HepG2 (cell line): Measurements from ENCODE around the gene NME9. TPM values are rescaled to one million over a fixed set of nuclear protein-coding genes. Genes with fewer than 3 reads are reported as not detected.

Experiments
- FOXA1 ChIP-seq, 2 experiments: fragments of 450-650 bp in 1 of 2; sonication (generic) in 1 of 2; formaldehyde crosslinking in 1 of 2; IDR thresholded peaks; 2 replicates each; pipeline versions ENCODE4 v1.4.0 to v1.6.1; 2016 to 2020; ENCODE audit warnings: missing genetic modification reagents in 1 of 2
- FOXC1 ChIP-seq: sonication (generic); formaldehyde crosslinking; IDR thresholded peaks from 2 replicates; pipeline ENCODE4 v1.8.0; 2022; ENCODE audit warnings: mild to moderate bottlenecking, missing genetic modification reagents, borderline replicate concordance
- HNRNPL ChIP-seq: fragments of 200-400 bp; formaldehyde crosslinking; IDR thresholded peaks from 2 replicates; pipeline ENCODE4 v1.6.1; 2017; ENCODE audit warnings: mild to moderate bottlenecking, low read depth, low read length
- IKZF1 ChIP-seq: fragments of 450-650 bp; IDR thresholded peaks from 2 replicates; pipeline ENCODE4 v1.7.1; 2016
- MTF2 ChIP-seq: sonication (generic); formaldehyde crosslinking; IDR thresholded peaks from 2 replicates; pipeline ENCODE4 v1.5.0; 2020; ENCODE audit warnings: missing genetic modification reagents, borderline replicate concordance
- POLR2AphosphoS2 ChIP-seq: IDR thresholded peaks from 2 replicates; pipeline ENCODE4 v1.6.1; 2011; ENCODE audit warnings: low read depth, low read length, improper control_type of control experiment
- SALL1 ChIP-seq: sonication (generic); formaldehyde crosslinking; IDR thresholded peaks from 2 replicates; pipeline ENCODE4 v1.8.0; 2022; ENCODE audit warnings: mild to moderate bottlenecking, missing genetic modification reagents
- SMAD9 ChIP-seq: sonication (generic); formaldehyde crosslinking; IDR thresholded peaks from 2 replicates; pipeline ENCODE4 v1.5.1; 2020; ENCODE audit warnings: mild to moderate bottlenecking, missing genetic modification reagents
- THAP11 ChIP-seq: IDR thresholded peaks from 2 replicates; pipeline ENCODE4 v1.6.1; 2016; ENCODE audit warnings: missing biosample characterization, missing genetic modification reagents
- ZBTB20 ChIP-seq: sonication (generic); formaldehyde crosslinking; IDR thresholded peaks from 2 replicates; pipeline ENCODE4 v1.8.1; 2023; ENCODE audit warnings: missing genetic modification reagents, low read depth, mild to moderate bottlenecking, borderline replicate concordance
- ZBTB38 ChIP-seq: sonication (generic); formaldehyde crosslinking; IDR thresholded peaks from 2 replicates; pipeline ENCODE4 v1.5.1; 2020; ENCODE audit warnings: mild to moderate bottlenecking, missing genetic modification reagents
- ZIK1 ChIP-seq: sonication (generic); formaldehyde crosslinking; IDR thresholded peaks from 2 replicates; pipeline ENCODE4 v1.5.0; 2020; ENCODE audit warnings: mild to moderate bottlenecking, low read depth, missing genetic modification reagents, borderline replicate concordance
- ZKSCAN1 ChIP-seq: fragments of 150-350 bp; IDR thresholded peaks from 2 replicates; pipeline ENCODE4 v1.6.1; 2014; ENCODE audit warnings: low read length
- ZMAT5 ChIP-seq: sonication (generic); formaldehyde crosslinking; IDR thresholded peaks from 2 replicates; pipeline ENCODE4 v1.5.0; 2020; ENCODE audit warnings: mild to moderate bottlenecking, low read depth, missing genetic modification reagents, borderline replicate concordance
- ZNF138 ChIP-seq: sonication (generic); formaldehyde crosslinking; IDR thresholded peaks from 2 replicates; pipeline ENCODE4 v1.5.0; 2020; ENCODE audit warnings: mild to moderate bottlenecking, low read depth, missing genetic modification reagents
- ZNF20 ChIP-seq: sonication (generic); formaldehyde crosslinking; IDR thresholded peaks from 2 replicates; pipeline ENCODE4 v1.4.0; 2020; ENCODE audit warnings: mild to moderate bottlenecking, moderate library complexity, missing genetic modification reagents
- ZNF432 ChIP-seq: sonication (generic); formaldehyde crosslinking; IDR thresholded peaks from 2 replicates; pipeline ENCODE4 v1.5.0; 2020; ENCODE audit warnings: missing genetic modification reagents, mild to moderate bottlenecking, borderline replicate concordance
- ZNF44 ChIP-seq: sonication (generic); formaldehyde crosslinking; IDR thresholded peaks from 2 replicates; pipeline ENCODE4 v1.5.1; 2020; ENCODE audit warnings: mild to moderate bottlenecking, missing genetic modification reagents
- ZNF598 ChIP-seq: sonication (generic); formaldehyde crosslinking; IDR thresholded peaks from 2 replicates; pipeline ENCODE4 v1.5.1; 2020; ENCODE audit warnings: mild to moderate bottlenecking, missing genetic modification reagents, borderline replicate concordance
- ZNF724P ChIP-seq: sonication (generic); formaldehyde crosslinking; IDR thresholded peaks from 2 replicates; pipeline ENCODE4 v1.8.0; 2022; ENCODE audit warnings: missing genetic modification reagents, borderline replicate concordance
- ZNF777 ChIP-seq: sonication (generic); formaldehyde crosslinking; IDR thresholded peaks from 2 replicates; pipeline ENCODE4 v1.4.0; 2020; ENCODE audit warnings: missing genetic modification reagents
- polyA plus RNA-seq, 8 experiments: library from polyadenylated mRNA; depleted of rRNA in 3 of 8; stranded (reverse) in 7 of 8; unstranded in 1 of 8; fragments of >200 nt; fragmentation: Illumina TruSeq in 4 of 8; extraction: Trizol in 4 of 8; gene quantifications; 2 replicates each; pipeline versions ENCODE4 v1.2.1 to v1.2.3, GENCODE V29; 2011 to 2016; ENCODE audit warnings: low read depth in 4 of 8, missing spikeins in 1 of 8, mixed read lengths in 1 of 8; ENCODE audit not compliant: insufficient read depth in 1 of 8
- total RNA-seq, 5 experiments: library from RNA; depleted of rRNA; stranded (reverse); fragments of >200 nt; fragmentation: Illumina TruSeq; extraction: Trizol; gene quantifications; 2 replicates each; pipeline ENCODE4 v1.2.3, GENCODE V29; 2016; ENCODE audit warnings: low read depth in 1 of 5
- TF ChIP-seq, protein P1 (sequence below): IDR thresholded peaks from 2 replicates; pipeline ENCODE4 v1.6.1; 2016; ENCODE audit warnings: low read depth, control low read depth
- TF ChIP-seq, protein P2 (sequence below): sonication (generic); formaldehyde crosslinking; conservative IDR thresholded peaks from 2 replicates; pipeline ENCODE4 v1.4.0; 2020; ENCODE audit warnings: mild to moderate bottlenecking, missing genetic modification reagents, moderate library complexity
- TF ChIP-seq, protein P3 (sequence below): sonication (generic); formaldehyde crosslinking; IDR thresholded peaks from 2 replicates; pipeline ENCODE4 v1.5.0; 2020; ENCODE audit warnings: missing genetic modification reagents, mild to moderate bottlenecking, borderline replicate concordance

Gene NME9
- total and polyA plus RNA-seq, 2 of the 13 experiments (the other 11 are each of a cell fraction or from before 2014, with no cell fraction given), result not detected

DNA sequence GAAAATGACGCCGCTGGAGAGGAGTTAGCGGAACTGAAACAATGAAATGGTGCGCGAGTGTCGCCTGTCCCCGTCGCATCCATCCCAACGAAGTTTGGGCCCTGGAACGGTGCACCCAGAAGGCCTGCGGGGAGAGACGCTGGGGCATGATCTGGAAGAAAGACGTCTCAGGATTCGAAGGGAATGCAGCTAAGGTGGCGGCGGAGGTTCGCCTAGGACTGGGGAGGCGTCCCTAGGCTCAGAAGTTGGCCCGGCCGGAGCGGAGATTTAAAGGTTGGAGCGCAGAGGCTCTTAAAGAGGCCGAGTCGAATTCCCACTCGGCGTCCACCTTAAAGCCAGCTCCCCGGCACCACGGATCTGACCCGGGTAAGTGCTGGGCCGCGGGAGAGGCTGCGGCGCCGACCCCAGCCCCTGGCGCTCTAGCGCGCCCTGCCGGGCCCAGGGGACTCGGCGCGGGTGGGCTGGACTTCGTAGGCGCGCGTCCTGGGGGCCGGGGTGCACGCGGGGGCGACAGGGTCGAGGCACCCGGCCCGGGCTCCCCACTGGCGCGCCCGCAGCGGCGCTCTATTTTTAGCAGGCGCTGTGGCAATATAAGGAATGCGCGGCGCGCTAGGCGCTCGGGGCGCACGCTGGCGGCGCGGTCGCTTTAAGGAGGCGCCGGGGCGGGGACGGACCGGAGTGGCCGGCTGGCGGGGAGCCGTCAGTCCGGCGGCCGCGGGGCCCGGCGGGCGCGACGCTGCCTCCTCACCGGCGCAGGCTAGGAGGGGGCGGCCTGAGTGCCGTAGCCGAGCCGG is 18.5 kb upstream of the NME9 start, which contains the start of gene MRAS (continued):
- TF ChIP-seq ZBTB38 (CRISPR knock-in tag), result peak; percentile 16; the same call in 1 of the 2 replicates
- TF ChIP-seq ZMAT5 (CRISPR knock-in tag), result no peak
- TF ChIP-seq, protein P1, sequence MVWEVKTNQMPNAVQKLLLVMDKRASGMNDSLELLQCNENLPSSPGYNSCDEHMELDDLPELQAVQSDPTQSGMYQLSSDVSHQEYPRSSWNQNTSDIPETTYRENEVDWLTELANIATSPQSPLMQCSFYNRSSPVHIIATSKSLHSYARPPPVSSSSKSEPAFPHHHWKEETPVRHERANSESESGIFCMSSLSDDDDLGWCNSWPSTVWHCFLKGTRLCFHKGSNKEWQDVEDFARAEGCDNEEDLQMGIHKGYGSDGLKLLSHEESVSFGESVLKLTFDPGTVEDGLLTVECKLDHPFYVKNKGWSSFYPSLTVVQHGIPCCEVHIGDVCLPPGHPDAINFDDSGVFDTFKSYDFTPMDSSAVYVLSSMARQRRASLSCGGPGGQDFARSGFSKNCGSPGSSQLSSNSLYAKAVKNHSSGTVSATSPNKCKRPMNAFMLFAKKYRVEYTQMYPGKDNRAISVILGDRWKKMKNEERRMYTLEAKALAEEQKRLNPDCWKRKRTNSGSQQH (CRISPR knock-in tag), result no peak
- peak; percentile 26; the same call in 1 of the 2 replicates for TF ChIP-seq FOXC1 (CRISPR knock-in tag)
- no peak for TF ChIP-seq ZIK1 (CRISPR knock-in tag)
- TF ChIP-seq ZNF598, result no peak
- no peak for TF ChIP-seq SMAD9 (CRISPR knock-in tag)
- TF ChIP-seq THAP11 (CRISPR knock-in tag), result 0 out of 2 replicates have a peak, but pooled peaks have one; percentile 17
- TF ChIP-seq FOXA1 (IDR thresholded peaks at IDR 0.05), result no peak
- TF ChIP-seq FOXA1 (CRISPR knock-in tag; IDR thresholded peaks at IDR 0.05), result 0 out of 2 replicates have a peak, but pooled peaks have one; percentile 2
- no peak for TF ChIP-seq ZNF432 (CRISPR knock-in tag)
- TF ChIP-seq, protein P2, sequence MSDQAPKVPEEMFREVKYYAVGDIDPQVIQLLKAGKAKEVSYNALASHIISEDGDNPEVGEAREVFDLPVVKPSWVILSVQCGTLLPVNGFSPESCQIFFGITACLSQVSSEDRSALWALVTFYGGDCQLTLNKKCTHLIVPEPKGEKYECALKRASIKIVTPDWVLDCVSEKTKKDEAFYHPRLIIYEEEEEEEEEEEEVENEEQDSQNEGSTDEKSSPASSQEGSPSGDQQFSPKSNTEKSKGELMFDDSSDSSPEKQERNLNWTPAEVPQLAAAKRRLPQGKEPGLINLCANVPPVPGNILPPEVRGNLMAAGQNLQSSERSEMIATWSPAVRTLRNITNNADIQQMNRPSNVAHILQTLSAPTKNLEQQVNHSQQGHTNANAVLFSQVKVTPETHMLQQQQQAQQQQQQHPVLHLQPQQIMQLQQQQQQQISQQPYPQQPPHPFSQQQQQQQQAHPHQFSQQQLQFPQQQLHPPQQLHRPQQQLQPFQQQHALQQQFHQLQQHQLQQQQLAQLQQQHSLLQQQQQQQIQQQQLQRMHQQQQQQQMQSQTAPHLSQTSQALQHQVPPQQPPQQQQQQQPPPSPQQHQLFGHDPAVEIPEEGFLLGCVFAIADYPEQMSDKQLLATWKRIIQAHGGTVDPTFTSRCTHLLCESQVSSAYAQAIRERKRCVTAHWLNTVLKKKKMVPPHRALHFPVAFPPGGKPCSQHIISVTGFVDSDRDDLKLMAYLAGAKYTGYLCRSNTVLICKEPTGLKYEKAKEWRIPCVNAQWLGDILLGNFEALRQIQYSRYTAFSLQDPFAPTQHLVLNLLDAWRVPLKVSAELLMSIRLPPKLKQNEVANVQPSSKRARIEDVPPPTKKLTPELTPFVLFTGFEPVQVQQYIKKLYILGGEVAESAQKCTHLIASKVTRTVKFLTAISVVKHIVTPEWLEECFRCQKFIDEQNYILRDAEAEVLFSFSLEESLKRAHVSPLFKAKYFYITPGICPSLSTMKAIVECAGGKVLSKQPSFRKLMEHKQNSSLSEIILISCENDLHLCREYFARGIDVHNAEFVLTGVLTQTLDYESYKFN (CRISPR knock-in tag), result no peak
- TF ChIP-seq, protein P3, sequence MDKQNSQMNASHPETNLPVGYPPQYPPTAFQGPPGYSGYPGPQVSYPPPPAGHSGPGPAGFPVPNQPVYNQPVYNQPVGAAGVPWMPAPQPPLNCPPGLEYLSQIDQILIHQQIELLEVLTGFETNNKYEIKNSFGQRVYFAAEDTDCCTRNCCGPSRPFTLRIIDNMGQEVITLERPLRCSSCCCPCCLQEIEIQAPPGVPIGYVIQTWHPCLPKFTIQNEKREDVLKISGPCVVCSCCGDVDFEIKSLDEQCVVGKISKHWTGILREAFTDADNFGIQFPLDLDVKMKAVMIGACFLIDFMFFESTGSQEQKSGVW (CRISPR knock-in tag), result no peak
- no peak for TF ChIP-seq HNRNPL
- no peak for TF ChIP-seq ZKSCAN1
- TF ChIP-seq ZNF138 (CRISPR knock-in tag), result no peak
- no peak for TF ChIP-seq POLR2AphosphoS2
- TF ChIP-seq ZBTB20, result no peak
- TF ChIP-seq IKZF1, result no peak
- TF ChIP-seq ZNF44, result no peak
- TF ChIP-seq ZNF20 (CRISPR knock-in tag), result 0 out of 2 replicates have a peak, but pooled peaks have one; percentile 53
- TF ChIP-seq MTF2 (CRISPR knock-in tag), result no peak
- peak; percentile 34; the same call in 1 of the 2 replicates for TF ChIP-seq SALL1 (CRISPR knock-in tag)
- TF ChIP-seq ZNF777 (CRISPR knock-in tag), result peak; percentile 90
- no peak for TF ChIP-seq ZNF724P
